Nephron (organoid): Measurements from ENCODE around the gene GPC5.
A peak's percentile ranks its signal among the peaks of the same experiment; 100 is the strongest.

ENCODE experiments used
- H3K27ac Mint-ChIP-seq, 3 experiments: 2 replicates each; pipeline ENCODE4 v1.8.0; 2020; ENCODE audit warnings: mixed read lengths in 3 of 3, mild to moderate bottlenecking in 2 of 3, moderate library complexity in 1 of 3
- H3K27me3 Mint-ChIP-seq: 2 replicates; pipeline ENCODE4 v1.8.0; 2021; ENCODE audit warnings: low read depth, mild to moderate bottlenecking, moderate library complexity, mixed read lengths
- H3K36me3 Mint-ChIP-seq: 2 replicates; pipeline ENCODE4 v1.8.0; 2020; ENCODE audit warnings: low read depth, mixed read lengths
- H3K4me1 Mint-ChIP-seq: 2 replicates; pipeline ENCODE4 v1.8.0; 2020; ENCODE audit warnings: mixed read lengths
- H3K4me3 Mint-ChIP-seq, 3 experiments: 2 replicates each; pipeline ENCODE4 v1.8.0; 2020; ENCODE audit warnings: mild to moderate bottlenecking in 3 of 3, mixed read lengths in 3 of 3, moderate library complexity in 2 of 3
- H3K9me3 Mint-ChIP-seq: 2 replicates; pipeline ENCODE4 v1.8.0; 2020; ENCODE audit warnings: mixed read lengths
- TF ChIP-seq, protein P1 (sequence below), 3 experiments: fragments of 200-600 bp; sonication (generic); IDR thresholded peaks; one replicate each; pipeline ENCODE4 v1.5.0; 2021; ENCODE audit warnings: antibody characterized with exemption in 3 of 3; ENCODE audit not compliant: unreplicated experiment in 3 of 3

The GPC5 gene

DNA sequence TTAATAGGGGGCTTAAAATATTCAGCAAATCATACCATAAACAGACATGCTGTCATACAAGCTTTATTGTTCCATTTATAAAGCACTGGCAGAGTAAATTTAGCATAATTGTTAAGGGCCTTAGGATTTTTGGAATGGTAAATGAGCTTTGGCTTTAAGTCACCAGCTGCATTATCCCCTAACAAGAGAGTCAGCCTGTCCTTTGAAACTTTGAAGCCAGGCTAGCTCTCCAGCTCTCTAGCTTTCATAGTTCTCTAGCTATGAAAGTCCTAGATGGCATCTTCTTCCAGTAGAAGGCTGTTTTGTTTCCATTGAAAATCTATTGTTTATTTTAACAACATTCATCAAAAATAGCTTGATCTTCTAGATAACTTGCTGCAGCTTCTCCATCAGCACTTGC, 1407.3 kb downstream of the GPC5 start:
- H3K4me1 Mint-ChIP-seq = peaks cover 9% of the 10 kb centered on the region
- H3K27me3 Mint-ChIP-seq = no peaks in the 10 kb centered on the region
- H3K9me3 Mint-ChIP-seq = peaks cover 2% of the 10 kb centered on the region
- H3K36me3 Mint-ChIP-seq = no peaks in the 10 kb centered on the region
- H3K27ac Mint-ChIP-seq = peak overlapping the region in 1 of 3 experiments; percentile 24
- TF ChIP-seq, protein P1, sequence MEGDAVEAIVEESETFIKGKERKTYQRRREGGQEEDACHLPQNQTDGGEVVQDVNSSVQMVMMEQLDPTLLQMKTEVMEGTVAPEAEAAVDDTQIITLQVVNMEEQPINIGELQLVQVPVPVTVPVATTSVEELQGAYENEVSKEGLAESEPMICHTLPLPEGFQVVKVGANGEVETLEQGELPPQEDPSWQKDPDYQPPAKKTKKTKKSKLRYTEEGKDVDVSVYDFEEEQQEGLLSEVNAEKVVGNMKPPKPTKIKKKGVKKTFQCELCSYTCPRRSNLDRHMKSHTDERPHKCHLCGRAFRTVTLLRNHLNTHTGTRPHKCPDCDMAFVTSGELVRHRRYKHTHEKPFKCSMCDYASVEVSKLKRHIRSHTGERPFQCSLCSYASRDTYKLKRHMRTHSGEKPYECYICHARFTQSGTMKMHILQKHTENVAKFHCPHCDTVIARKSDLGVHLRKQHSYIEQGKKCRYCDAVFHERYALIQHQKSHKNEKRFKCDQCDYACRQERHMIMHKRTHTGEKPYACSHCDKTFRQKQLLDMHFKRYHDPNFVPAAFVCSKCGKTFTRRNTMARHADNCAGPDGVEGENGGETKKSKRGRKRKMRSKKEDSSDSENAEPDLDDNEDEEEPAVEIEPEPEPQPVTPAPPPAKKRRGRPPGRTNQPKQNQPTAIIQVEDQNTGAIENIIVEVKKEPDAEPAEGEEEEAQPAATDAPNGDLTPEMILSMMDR (IDR thresholded peaks at IDR 0.05; ENCODE audit: unreplicated experiment in 3 of 3) = no peak
- no peak overlapping the region for H3K4me3 Mint-ChIP-seq

DNA sequence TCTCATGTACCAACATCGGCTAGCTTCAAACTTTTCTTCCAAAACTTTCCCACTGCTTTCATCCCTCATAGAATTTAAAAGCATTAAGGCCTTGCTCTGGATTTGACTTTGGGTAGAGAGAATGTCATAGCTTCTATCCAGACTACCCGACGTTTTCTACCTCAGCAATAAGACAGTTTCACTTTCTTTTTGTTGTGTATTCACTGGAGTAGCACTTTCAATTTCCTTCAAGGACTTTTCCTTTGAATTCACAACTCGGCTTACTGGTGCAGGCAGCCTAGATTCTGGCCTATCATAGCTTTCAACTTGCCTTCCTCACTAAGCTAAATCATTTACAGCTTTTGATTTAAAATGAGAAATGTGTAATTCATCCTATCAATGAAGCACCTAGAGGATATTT, 1407.8 kb downstream of the GPC5 start:
- Mint-ChIP-seq H3K4me3 (no peak overlapping the region), H3K27ac (peak overlapping the region in 2 of 3 experiments; percentile 23 to 24), H3K36me3 (no peaks in the 10 kb centered on the region), H3K4me1 (peaks cover 9% of the 10 kb centered on the region), H3K9me3 (peaks cover 2% of the 10 kb centered on the region), H3K27me3 (no peaks in the 10 kb centered on the region)
- TF ChIP-seq, protein P1 (IDR thresholded peaks at IDR 0.05; ENCODE audit: unreplicated experiment in 3 of 3) = no peak

DNA sequence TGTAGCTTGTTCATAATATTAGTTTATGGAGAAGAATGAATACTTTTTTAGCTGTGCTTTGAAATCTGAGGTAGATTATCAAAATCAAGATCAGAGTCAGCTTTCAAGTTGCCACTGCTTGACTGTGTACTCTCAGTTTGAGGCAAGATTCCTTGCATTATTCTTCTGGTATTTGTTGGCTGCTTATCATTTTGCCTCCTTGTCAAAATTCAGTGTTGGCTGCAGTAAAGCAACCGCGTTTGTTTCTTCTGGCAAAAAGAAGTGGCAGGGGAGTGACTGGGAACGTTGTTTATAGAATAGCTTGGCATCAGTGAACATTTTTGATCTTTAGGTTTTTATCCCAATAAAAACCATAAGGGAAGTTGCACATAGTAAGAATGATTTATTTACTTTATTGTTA, 1408.9 kb downstream of the GPC5 start:
- peaks cover 9% of the 10 kb centered on the region for H3K4me1 Mint-ChIP-seq
- TF ChIP-seq, protein P1 (IDR thresholded peaks at IDR 0.05; ENCODE audit: unreplicated experiment in 3 of 3) = no peak
- H3K27ac Mint-ChIP-seq = no peak overlapping the region
- H3K4me3 Mint-ChIP-seq = no peak overlapping the region
- H3K27me3 Mint-ChIP-seq = no peaks in the 10 kb centered on the region
- H3K36me3 Mint-ChIP-seq = no peaks in the 10 kb centered on the region
- H3K9me3 Mint-ChIP-seq = peaks cover 2% of the 10 kb centered on the region

DNA sequence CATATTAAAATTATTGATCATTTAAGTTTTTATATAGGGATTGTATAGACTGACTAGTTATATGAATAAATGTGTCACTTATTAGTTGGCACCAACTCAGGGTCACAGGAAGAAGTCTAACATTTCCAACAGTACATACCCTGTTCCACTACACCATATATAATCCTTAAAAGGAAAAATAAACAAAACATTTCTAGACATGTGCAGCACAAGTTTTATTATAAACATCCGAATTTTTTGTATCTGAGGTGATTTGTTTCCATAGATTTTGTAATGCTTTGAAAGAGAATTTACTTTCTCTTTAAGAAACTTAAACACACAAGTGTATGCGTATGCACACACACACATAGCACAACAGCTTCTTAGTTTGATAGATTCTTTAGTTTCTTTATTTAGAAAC, 1409.5 kb downstream of the GPC5 start:
- no peaks in the 10 kb centered on the region for H3K36me3 Mint-ChIP-seq
- H3K9me3 Mint-ChIP-seq = peaks cover 2% of the 10 kb centered on the region
- peaks cover 9% of the 10 kb centered on the region for H3K4me1 Mint-ChIP-seq
- H3K27ac Mint-ChIP-seq = no peak overlapping the region
- H3K4me3 Mint-ChIP-seq = no peak overlapping the region
- TF ChIP-seq, protein P1 (IDR thresholded peaks at IDR 0.05; ENCODE audit: unreplicated experiment in 3 of 3) = no peak
- H3K27me3 Mint-ChIP-seq = no peaks in the 10 kb centered on the region

DNA sequence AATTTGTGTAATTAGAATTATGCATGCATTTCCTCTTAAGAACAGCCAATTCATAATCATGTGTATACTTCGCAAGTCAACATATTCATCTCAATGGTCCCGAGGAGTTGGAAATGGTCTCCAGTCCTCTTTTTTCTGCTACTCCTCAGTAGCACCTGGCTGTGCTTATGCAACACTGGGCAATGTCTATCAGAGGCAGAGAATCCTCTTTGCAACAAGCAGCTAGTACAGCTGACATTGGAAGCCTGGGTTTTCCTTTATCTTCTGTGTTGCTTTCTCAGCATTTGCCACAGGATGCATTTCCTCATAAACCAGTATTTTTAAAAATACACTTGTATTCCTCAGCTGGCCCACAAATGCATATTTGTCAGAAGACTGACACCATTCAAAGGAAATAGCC, 1422.9 kb downstream of the GPC5 start:
- no peaks in the 10 kb centered on the region for H3K36me3 Mint-ChIP-seq
- H3K27me3 Mint-ChIP-seq = no peaks in the 10 kb centered on the region

DNA sequence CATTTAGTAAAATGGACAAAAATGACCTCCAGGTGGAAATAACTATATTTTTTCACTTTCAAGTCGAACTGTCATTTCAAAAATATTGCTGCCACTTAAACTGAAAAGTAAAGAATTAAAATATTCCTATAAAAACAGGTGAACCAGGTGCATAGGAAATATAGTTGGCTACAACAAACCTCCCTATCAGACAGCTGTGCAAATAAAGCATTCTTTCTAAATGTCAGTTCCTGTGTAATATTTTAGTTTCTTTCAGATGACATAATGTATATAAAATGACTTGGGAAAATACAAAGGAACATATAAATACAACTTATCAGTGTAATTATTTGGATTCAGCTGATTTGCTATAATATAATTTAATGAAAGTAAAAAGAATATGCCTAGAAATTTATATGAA, 1424.6 kb downstream of the GPC5 start:
- no peaks in the 10 kb centered on the region for H3K27me3 Mint-ChIP-seq
- no peak overlapping the region for H3K4me3 Mint-ChIP-seq
- TF ChIP-seq, protein P1 (IDR thresholded peaks at IDR 0.05; ENCODE audit: unreplicated experiment in 3 of 3) = no peak
- H3K9me3 Mint-ChIP-seq = no peaks in the 10 kb centered on the region
- no peaks in the 10 kb centered on the region for H3K4me1 Mint-ChIP-seq
- no peaks in the 10 kb centered on the region for H3K36me3 Mint-ChIP-seq
- no peak overlapping the region for H3K27ac Mint-ChIP-seq

More for the DNA sequence above, 1422.9 kb downstream of the GPC5 start:
- TF ChIP-seq, protein P1 (IDR thresholded peaks at IDR 0.05; ENCODE audit: unreplicated experiment in 3 of 3) = no peak
- no peak overlapping the region for H3K4me3 Mint-ChIP-seq
- H3K27ac Mint-ChIP-seq = no peak overlapping the region
- no peaks in the 10 kb centered on the region for H3K9me3 Mint-ChIP-seq
- no peaks in the 10 kb centered on the region for H3K4me1 Mint-ChIP-seq
